Measurements from ENCODE around the gene CAPN8. TPM values are rescaled to one million over a fixed set of nuclear protein-coding genes. Genes with fewer than 3 reads are reported as not detected.
"Not testable (repeated sequence)": the region's sequence is repeated elsewhere in the genome, so short reads cannot be mapped to it uniquely, and the experiment has no call there.

The CAPN8 gene
- total RNA-seq, 2 experiments from 2014 or later: 0.13 TPM; not detected in 1

GRCh38 chr1:223520200-223520599 is 145.3 kb downstream of the CAPN8 start:
- no peaks in the 10 kb centered on the region for H3K9me3 Mint-ChIP-seq
- H3K27ac Mint-ChIP-seq: no peak overlapping the region
- no peak overlapping the region for H3K4me3 Mint-ChIP-seq
- H3K36me3 Mint-ChIP-seq (ENCODE audit: low read depth): peaks cover 7% of the 10 kb centered on the region
- peaks cover 9% of the 10 kb centered on the region for H3K27me3 Mint-ChIP-seq
- H3K4me1 Mint-ChIP-seq: peaks cover 18% of the 10 kb centered on the region
- no peak for DNase-seq
- ChIA-PET POLR2A (no interaction called here), CTCF (interaction anchor here (0.9 to 1.3 kb wide), 2 partner anchors 11 to 21 kb away, joined by 3 read pairs; no protein-coding TSS in a partner anchor)

GRCh38 chr1:223519116-223519515 is 146.4 kb downstream of the CAPN8 start:
- Mint-ChIP-seq H3K36me3 (ENCODE audit: low read depth) (peaks cover 7% of the 10 kb centered on the region), H3K27ac (no peak overlapping the region), H3K4me3 (no peak overlapping the region), H3K9me3 (no peaks in the 10 kb centered on the region), H3K4me1 (peaks cover 29% of the 10 kb centered on the region), H3K27me3 (peaks cover 9% of the 10 kb centered on the region)
- ChIA-PET CTCF (interaction anchor here (0.6 to 1.3 kb wide), 2 partner anchors 22 to 82 kb away, joined by 3 read pairs; no protein-coding TSS in a partner anchor), POLR2A (no interaction called here)
- no peak for DNase-seq

- CTCF ChIA-PET; POLR2A ChIA-PET; H3K4me3 Mint-ChIP-seq; H3K36me3 Mint-ChIP-seq (ENCODE audit: low read depth); DNase-seq; H3K27me3 Mint-ChIP-seq; H3K9me3 Mint-ChIP-seq; H3K27ac Mint-ChIP-seq: not testable (repeated sequence)
- H3K4me1 Mint-ChIP-seq: peaks cover 34% of the 10 kb centered on the region
These were observed 146.9 kb downstream of the CAPN8 start for GRCh38 chr1:223518553-223518952.

GRCh38 chr1:223515926-223516325 is 149.6 kb downstream of the CAPN8 start:
- ChIA-PET CTCF (interaction anchor here (0.9 to 1.8 kb wide), 5 partner anchors 9 to 382 kb away, joined by 3 to 7 read pairs (median 3); no protein-coding TSS in a partner anchor), POLR2A (interaction anchor here (0.6 to 2.0 kb wide), 6 partner anchors 33 to 803 kb away, joined by 3 to 7 read pairs (median 3); partner anchors contain the start of gene SUSD4)
- Mint-ChIP-seq H3K4me1 (peaks cover 35% of the 10 kb centered on the region), H3K27ac (peak overlapping the region; percentile 85), H3K27me3 (peaks cover 9% of the 10 kb centered on the region), H3K9me3 (peaks cover 9% of the 10 kb centered on the region), H3K36me3 (ENCODE audit: low read depth) (peaks cover 11% of the 10 kb centered on the region), H3K4me3 (peak overlapping the region; percentile 6)
- DNase-seq: peak; percentile 31

- peaks cover 35% of the 10 kb centered on the region for H3K4me1 Mint-ChIP-seq
- CTCF ChIA-PET: interaction anchor here (0.9 to 1.8 kb wide), 5 partner anchors 9 to 382 kb away, joined by 3 to 7 read pairs (median 3); no protein-coding TSS in a partner anchor
These were observed 150.1 kb downstream of the CAPN8 start for GRCh38 chr1:223515421-223515820.

GRCh38 chr1:223514644-223515043 is 150.9 kb downstream of the CAPN8 start:
- Mint-ChIP-seq H3K27me3 (peaks cover 7% of the 10 kb centered on the region), H3K4me1 (peaks cover 35% of the 10 kb centered on the region), H3K9me3 (peaks cover 19% of the 10 kb centered on the region), H3K27ac (peak overlapping the region; percentile 85), H3K4me3 (peak overlapping the region; percentile 24), H3K36me3 (ENCODE audit: low read depth) (peaks cover 16% of the 10 kb centered on the region)
- ChIA-PET CTCF (interaction anchor here (1.4 to 1.8 kb wide), 2 partner anchors 18 to 381 kb away, joined by 3 to 7 read pairs; no protein-coding TSS in a partner anchor), POLR2A (interaction anchor here (1.7 to 2.0 kb wide), 2 partner anchors 32 to 151 kb away, joined by 6 to 7 read pairs; partner anchors contain the start of gene SUSD4)
- peak; percentile 22 for DNase-seq

More at GRCh38 chr1:223515421-223515820, 150.1 kb downstream of the CAPN8 start:
- Mint-ChIP-seq H3K4me3 (peak overlapping the region; percentile 6), H3K27ac (peak overlapping the region; percentile 85), H3K9me3 (peaks cover 14% of the 10 kb centered on the region), H3K36me3 (ENCODE audit: low read depth) (peaks cover 16% of the 10 kb centered on the region), H3K27me3 (peaks cover 9% of the 10 kb centered on the region)
- DNase-seq: peak; percentile 67
- POLR2A ChIA-PET: interaction anchor here (0.6 to 2.0 kb wide), 6 partner anchors 33 to 802 kb away, joined by 3 to 7 read pairs (median 3); partner anchors contain the start of gene SUSD4

GRCh38 chr1:223513309-223513708 is 152.2 kb downstream of the CAPN8 start:
- Mint-ChIP-seq H3K27ac (no peak overlapping the region), H3K9me3 (peaks cover 19% of the 10 kb centered on the region), H3K27me3 (no peaks in the 10 kb centered on the region), H3K36me3 (ENCODE audit: low read depth) (peaks cover 11% of the 10 kb centered on the region), H3K4me1 (peaks cover 35% of the 10 kb centered on the region), H3K4me3 (no peak overlapping the region)
- ChIA-PET CTCF (no interaction called here), POLR2A (no interaction called here)
- DNase-seq: no peak

GRCh38 chr1:223512057-223512456 is 153.4 kb downstream of the CAPN8 start:
- Mint-ChIP-seq H3K27me3 (no peaks in the 10 kb centered on the region), H3K4me3 (no peak overlapping the region), H3K9me3 (peaks cover 19% of the 10 kb centered on the region), H3K36me3 (ENCODE audit: low read depth) (peaks cover 9% of the 10 kb centered on the region), H3K27ac (no peak overlapping the region), H3K4me1 (peaks cover 35% of the 10 kb centered on the region)
- CTCF ChIA-PET: no interaction called here
- DNase-seq: no peak
- POLR2A ChIA-PET: no interaction called here

GRCh38 chr1:223508796-223509195 is 156.7 kb downstream of the CAPN8 start:
- POLR2A ChIA-PET: no interaction called here
- DNase-seq: no peak
- Mint-ChIP-seq H3K27ac (no peak overlapping the region), H3K4me1 (peaks cover 3% of the 10 kb centered on the region), H3K9me3 (peaks cover 19% of the 10 kb centered on the region), H3K36me3 (ENCODE audit: low read depth) (peaks cover 9% of the 10 kb centered on the region), H3K4me3 (no peak overlapping the region), H3K27me3 (no peaks in the 10 kb centered on the region)
- CTCF ChIA-PET: interaction anchor here (0.5 kb wide), 1 partner anchor 145 kb away, joined by 5 read pairs; the partner anchor contains the start of gene SUSD4

- Mint-ChIP-seq H3K27me3 (peaks cover 1% of the 10 kb centered on the region), H3K9me3 (no peaks in the 10 kb centered on the region), H3K4me3 (no peak overlapping the region), H3K27ac (no peak overlapping the region), H3K4me1 (peaks cover 1% of the 10 kb centered on the region), H3K36me3 (ENCODE audit: low read depth) (no peaks in the 10 kb centered on the region)
- ChIA-PET CTCF (no interaction called here), POLR2A (no interaction called here)
- no peak for DNase-seq
These were observed 160.8 kb downstream of the CAPN8 start for GRCh38 chr1:223504741-223505140.

GRCh38 chr1:223503348-223503747 is 162.2 kb downstream of the CAPN8 start:
- Mint-ChIP-seq H3K4me3 (no peak overlapping the region), H3K27ac (no peak overlapping the region), H3K4me1 (peaks cover 1% of the 10 kb centered on the region), H3K9me3 (no peaks in the 10 kb centered on the region), H3K27me3 (peaks cover 1% of the 10 kb centered on the region), H3K36me3 (ENCODE audit: low read depth) (no peaks in the 10 kb centered on the region)
- POLR2A ChIA-PET: no interaction called here
- no peak for DNase-seq
- CTCF ChIA-PET: no interaction called here

GRCh38 chr1:223500560-223501425 is 164.7 kb downstream of the CAPN8 start:
- no peak for DNase-seq
- no peak overlapping the region for H3K27ac Mint-ChIP-seq
- ChIA-PET CTCF (interaction anchor here (0.6 kb wide), 1 partner anchor 133 kb away, joined by 3 read pairs; no protein-coding TSS in a partner anchor), POLR2A (no interaction called here)
- H3K36me3 Mint-ChIP-seq (ENCODE audit: low read depth): no peaks in the 10 kb centered on the region
- no peaks in the 10 kb centered on the region for H3K9me3 Mint-ChIP-seq
- peaks cover 1% of the 10 kb centered on the region for H3K27me3 Mint-ChIP-seq
- peaks cover 1% of the 10 kb centered on the region for H3K4me1 Mint-ChIP-seq
- no peak overlapping the region for H3K4me3 Mint-ChIP-seq

- ChIA-PET POLR2A (no interaction called here), CTCF (no interaction called here)
- Mint-ChIP-seq H3K4me1 (peaks cover 1% of the 10 kb centered on the region), H3K4me3 (no peak overlapping the region), H3K9me3 (no peaks in the 10 kb centered on the region), H3K36me3 (ENCODE audit: low read depth) (no peaks in the 10 kb centered on the region), H3K27me3 (peaks cover 1% of the 10 kb centered on the region), H3K27ac (no peak overlapping the region)
- no peak for DNase-seq
These were observed 168.6 kb downstream of the CAPN8 start for GRCh38 chr1:223496883-223497282.
